SK-N-MC (cell line): ENCODE data around the gene MRPS34.

Experiments used
- DNase-seq: peaks from one replicate; pipeline ENCODE4 v3.0.0-alpha.2; 2011; ENCODE audit warnings: low read depth, low spot score
- H3K27ac ChIP-seq: fragments of 200-600 bp; sonication (generic); 2 replicates; pipeline ENCODE4 v1.5.1; 2016; ENCODE audit warnings: mixed run types
- H3K36me3 ChIP-seq: fragments of 200-600 bp; sonication (generic); 2 replicates; pipeline ENCODE4 v1.6.1; 2017; ENCODE audit warnings: antibody characterized with exemption, low read length, mixed read lengths; ENCODE audit not compliant: insufficient read depth
- H3K4me3 ChIP-seq: fragments of 200-600 bp; sonication (generic); 2 replicates; pipeline ENCODE4 v1.5.1; 2016
- H3K9ac ChIP-seq: fragments of 200-600 bp; sonication (generic); 2 replicates; pipeline ENCODE4 v1.8.0; 2017; ENCODE audit warnings: mixed run types, mixed read lengths; ENCODE audit not compliant: insufficient read length
- H3K9me3 ChIP-seq: fragments of 200-600 bp; sonication (generic); 2 replicates; pipeline ENCODE4 v1.6.1; 2017; ENCODE audit warnings: low read depth, mild to moderate bottlenecking, antibody characterized with exemption, low read length, moderate library complexity, mixed read lengths
- EZH2 ChIP-seq: fragments of 200-600 bp; sonication (generic); IDR thresholded peaks from one replicate; pipeline ENCODE4 v1.6.1; 2017; ENCODE audit warnings: antibody characterized with exemption
- FOXP2 ChIP-seq: optimal IDR thresholded peaks from 2 replicates; pipeline ENCODE3; 2011; ENCODE audit warnings: mild to moderate bottlenecking, moderate library complexity; ENCODE audit not compliant: insufficient read depth; ENCODE audit errors: extremely low read length, control extremely low read depth
- POLR2AphosphoS5 ChIP-seq: IDR thresholded peaks from 2 replicates; pipeline ENCODE4 v1.6.1; 2012; ENCODE audit warnings: mild to moderate bottlenecking, low read depth, low read length, borderline replicate concordance

Gene MRPS34

GRCh38 chr16:1775006-1775845 is 2.3 kb upstream of the MRPS34 start:
- no peak overlapping the region for H3K9ac ChIP-seq
- no peak for TF ChIP-seq EZH2
- TF ChIP-seq POLR2AphosphoS5, result no peak
- TF ChIP-seq FOXP2, result no peak
- no peak for DNase-seq
- H3K27ac ChIP-seq, result no peak overlapping the region
- H3K4me3 ChIP-seq, result no peak overlapping the region
- H3K9me3 ChIP-seq, result no peaks in the 10 kb centered on the region
- peaks cover 1% of the 10 kb centered on the region for H3K36me3 ChIP-seq

- H3K4me3 ChIP-seq, result peak overlapping the region; percentile 96
- peaks cover 3% of the 10 kb centered on the region for H3K36me3 ChIP-seq
- peak overlapping the region; percentile 97 for H3K9ac ChIP-seq
- no peak for DNase-seq
- TF ChIP-seq EZH2 (no peak), POLR2AphosphoS5 (no peak), FOXP2 (no peak)
- no peak overlapping the region for H3K27ac ChIP-seq
- H3K9me3 ChIP-seq, result no peaks in the 10 kb centered on the region
Measured at GRCh38 chr16:1774448-1774780, 1.5 kb upstream of the MRPS34 start.

DNA sequence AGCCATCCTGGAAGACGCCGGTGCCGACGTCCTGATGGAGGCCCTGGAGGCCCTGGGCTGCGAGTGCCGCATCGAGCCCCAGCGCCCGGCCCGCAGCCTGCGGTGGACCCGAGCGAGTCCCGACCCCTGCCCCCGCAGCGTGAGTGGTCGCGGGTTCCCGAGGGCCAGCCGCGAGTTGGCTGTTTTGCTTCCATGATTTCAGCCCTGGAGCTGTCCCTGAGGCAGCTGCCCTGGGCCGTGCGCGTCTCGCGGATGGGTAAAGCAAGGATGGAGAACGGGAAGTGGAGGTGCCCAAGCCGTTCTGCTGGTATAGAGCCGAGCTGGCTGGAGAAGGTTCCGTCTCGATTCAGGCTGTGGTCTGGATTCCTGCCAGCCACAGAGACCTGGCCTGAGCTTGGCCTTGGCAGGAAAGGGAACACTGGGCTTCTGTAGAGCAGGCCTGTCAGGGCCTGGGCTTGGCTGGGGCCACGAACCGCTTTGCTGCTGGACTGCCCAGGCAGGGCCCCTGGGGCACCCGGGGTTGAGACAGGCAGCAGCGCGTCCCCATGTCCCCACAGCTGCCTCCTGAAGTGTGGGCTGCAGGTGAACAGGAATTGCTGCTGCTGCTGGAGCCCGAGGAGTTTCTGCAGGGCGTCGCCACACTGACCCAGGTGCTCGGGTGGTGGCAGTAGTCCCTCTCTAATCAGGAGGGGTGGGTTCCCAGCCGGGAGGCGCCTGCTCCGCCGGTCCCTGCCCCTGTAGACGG is 941 bp upstream of the MRPS34 start:
- H3K36me3 ChIP-seq, result peaks cover 3% of the 10 kb centered on the region
- H3K9me3 ChIP-seq, result no peaks in the 10 kb centered on the region
- H3K4me3 ChIP-seq, result peak overlapping the region; percentile 96
- DNase-seq, result no peak
- H3K9ac ChIP-seq, result peak overlapping the region; percentile 97
- H3K27ac ChIP-seq, result no peak overlapping the region
- TF ChIP-seq POLR2AphosphoS5 (no peak), EZH2 (no peak), FOXP2 (no peak)

DNA sequence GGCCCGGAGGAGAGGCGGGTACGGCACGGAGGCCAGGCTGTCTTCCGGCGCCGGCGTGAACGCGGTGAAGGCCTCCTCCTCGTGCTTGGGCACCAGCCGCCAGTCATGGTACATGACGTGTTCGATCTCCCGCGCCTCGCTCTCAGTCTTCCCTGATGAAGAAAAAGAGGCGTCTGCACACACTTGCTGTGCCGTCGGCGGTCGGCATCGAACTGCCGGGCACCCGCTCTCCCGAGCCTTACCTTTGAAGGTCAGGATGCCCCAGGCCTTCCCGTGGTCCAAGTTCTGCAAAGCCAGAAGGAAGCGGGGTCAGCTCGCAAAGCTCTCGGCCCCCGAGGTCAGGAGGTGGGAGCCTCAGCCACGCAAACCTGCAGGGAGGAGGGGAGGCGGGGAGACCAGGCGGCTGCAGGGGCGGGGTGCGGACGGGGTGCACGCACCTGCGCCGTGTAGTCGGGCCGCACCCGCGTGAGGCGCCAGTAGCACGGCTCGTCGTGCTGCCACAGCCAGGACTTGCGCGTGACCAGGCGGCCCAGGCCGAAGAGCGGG is 499 bp downstream of the MRPS34 start, which contains the start of gene EME2:
EME2 (plus strand) TSS at position 449 of the 546 bp plus-strand sequence. CDS start 418 bp downstream, outside the sequence.
- Histone ChIP-seq H3K36me3 (peaks cover 3% of the 10 kb centered on the region), H3K9ac (peak within 1 kb of the TSS; percentile 97), H3K4me3 (peak within 1 kb of the TSS; percentile 96), H3K27ac (peak within 1 kb of the TSS; percentile 86), H3K9me3 (no peaks in the 10 kb centered on the region)
- no peak for TF ChIP-seq POLR2AphosphoS5
- no peak for TF ChIP-seq FOXP2
- no peak for TF ChIP-seq EZH2
- DNase-seq, result no peak

- TF ChIP-seq EZH2, result no peak
- no peak; the same call in 1 of the 2 replicates for TF ChIP-seq POLR2AphosphoS5
- TF ChIP-seq FOXP2, result no peak
- Histone ChIP-seq H3K27ac (peak overlapping the region; percentile 18; the same call in 1 of the 2 replicates), H3K9me3 (no peaks in the 10 kb centered on the region), H3K4me3 (peak overlapping the region; percentile 96), H3K9ac (peak overlapping the region; percentile 97), H3K36me3 (peaks cover 3% of the 10 kb centered on the region)
- no peak for DNase-seq
Measured at GRCh38 chr16:1771864-1772361, 1.0 kb downstream of the MRPS34 start.

DNA sequence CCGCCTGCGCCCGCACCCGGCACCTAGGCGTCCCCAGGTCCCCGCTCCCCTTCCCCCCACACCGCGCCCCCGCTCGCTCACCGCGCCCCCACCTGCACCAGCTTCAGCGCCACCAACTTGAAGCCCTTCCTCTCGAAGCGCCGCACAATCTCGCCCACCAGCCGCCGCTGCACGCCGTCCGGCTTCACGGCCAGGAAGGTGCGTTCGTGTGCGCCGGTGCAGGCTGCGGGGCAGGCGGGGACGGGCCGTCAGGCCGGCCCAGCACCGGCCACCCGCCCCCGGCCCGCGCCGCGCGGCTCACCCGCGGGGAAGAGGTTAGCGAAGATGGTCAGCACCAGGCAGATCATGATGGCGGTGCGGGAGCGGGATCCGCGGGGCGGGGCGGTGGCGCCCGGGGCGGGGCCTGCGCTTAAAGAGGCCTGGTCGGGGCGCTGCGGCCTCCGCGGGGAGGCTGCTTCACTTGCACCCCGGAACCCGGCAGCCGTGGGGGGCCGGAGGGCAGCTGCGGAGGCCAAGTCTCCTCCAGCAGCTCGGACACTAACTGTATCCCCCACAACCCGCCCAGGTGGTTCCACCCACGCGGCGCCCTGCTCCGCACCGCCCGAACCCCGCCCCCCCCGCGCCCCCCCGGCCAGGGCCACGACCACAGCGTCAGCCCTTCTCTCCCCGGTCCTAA is 1.6 kb downstream of the MRPS34 start, which contains the start of gene NME3:
NME3 (minus strand) TSS at position 356 of the 676 bp plus-strand sequence; CDS start at position 347, 9 bp downstream.
- peak within 1 kb of the TSS; percentile 18; the same call in 1 of the 2 replicates for H3K27ac ChIP-seq
- H3K9ac ChIP-seq, result peak within 1 kb of the TSS; percentile 97
- no peak for DNase-seq
- no peak for TF ChIP-seq EZH2
- TF ChIP-seq POLR2AphosphoS5, result peak; percentile 26; the same call in 1 of the 2 replicates
- TF ChIP-seq FOXP2, result no peak
- H3K36me3 ChIP-seq, result peaks cover 3% of the 10 kb centered on the region
- no peaks in the 10 kb centered on the region for H3K9me3 ChIP-seq
- H3K4me3 ChIP-seq, result peak within 1 kb of the TSS; percentile 96

GRCh38 chr16:1770328-1771187 is 2.4 kb downstream of the MRPS34 start:
- TF ChIP-seq FOXP2 (no peak), POLR2AphosphoS5 (0 out of 2 replicates have a peak, but pooled peaks have one; percentile 6)
- H3K27ac ChIP-seq, result no peak overlapping the region
- peak overlapping the region; percentile 97 for H3K9ac ChIP-seq
- H3K9me3 ChIP-seq, result no peaks in the 10 kb centered on the region
- peaks cover 3% of the 10 kb centered on the region for H3K36me3 ChIP-seq
- peak overlapping the region; percentile 96 for H3K4me3 ChIP-seq
- no peak for DNase-seq
